Tibial nerve (tissue), 4 donors: ENCODE data around the gene ARMH2.

Source experiments
- CTCF ChIP-seq, 5 experiments: fragments of 200-600 bp in 3 of 5; fragments of 450-650 bp in 2 of 5; sonication (generic) in 3 of 5; IDR thresholded peaks; one replicate each; pipeline ENCODE4 v1.5.1; 2016 to 2019; ENCODE audit warnings: antibody characterized with exemption in 5 of 5, mild to moderate bottlenecking in 3 of 5, moderate library complexity in 2 of 5
- EP300 ChIP-seq, 2 donors: sonication (generic); formaldehyde crosslinking; IDR thresholded peaks; one replicate each; pipeline ENCODE4 v1.6.1; 2017; ENCODE audit warnings: antibody characterized with exemption in 2 of 2, mild to moderate bottlenecking in 1 of 2
- POLR2A ChIP-seq, 2 donors: fragments of 450-650 bp; IDR thresholded peaks; one replicate each; pipeline ENCODE4 v1.6.1; 2017; ENCODE audit warnings: antibody characterized with exemption in 2 of 2, mild to moderate bottlenecking in 2 of 2, moderate library complexity in 2 of 2

GRCh38 chr6:24752503-24752902 lies 46.2 kb downstream of the ARMH2 start:
- TF ChIP-seq POLR2A (IDR thresholded peaks at IDR 0.05), result no peak
- TF ChIP-seq CTCF (IDR thresholded peaks at IDR 0.05), result no peak
- TF ChIP-seq EP300 (IDR thresholded peaks at IDR 0.05), result no peak
